ENCODE results near the gene ZBTB20. TPM values are rescaled to one million over a fixed set of nuclear protein-coding genes. Genes with fewer than 3 reads are reported as not detected.
"Not testable (repeated sequence)": the region's sequence is repeated elsewhere in the genome, so short reads cannot be mapped to it uniquely, and the experiment has no call there.

ZBTB20 gene
- total RNA-seq, 1 donor from 2014 or later, result 3.9 TPM

DNA sequence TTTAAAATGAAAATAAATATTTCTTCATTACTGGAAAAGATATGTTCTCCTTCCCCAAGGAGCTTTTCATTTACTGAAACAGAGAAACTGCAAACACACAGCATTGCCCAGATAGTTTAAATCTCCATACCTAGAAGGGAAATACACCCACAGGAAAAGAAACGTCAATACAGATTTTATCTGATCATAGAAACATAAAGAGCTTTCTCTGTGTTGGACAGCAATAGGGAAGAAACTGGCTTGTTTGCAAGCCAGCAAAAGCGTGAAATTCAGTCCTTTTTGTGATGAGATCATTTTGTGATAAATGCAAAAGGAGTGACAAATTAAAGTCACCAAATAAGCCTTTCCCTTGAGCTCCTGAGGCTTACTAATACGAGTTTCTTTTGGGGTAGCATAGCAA is 455.2 kb downstream of the ZBTB20 start:
- no peak for FAIRE-seq
- Histone ChIP-seq H3K4me3 (ENCODE audit: low read depth, low read length) (no peak overlapping the region), H3K27me3 (ENCODE audit: control insufficient read depth, insufficient read depth, low read length) (no peaks in the 10 kb centered on the region), H3K36me3 (ENCODE audit: control insufficient read depth, insufficient read depth, low read length) (no peaks in the 10 kb centered on the region)
- TF ChIP-seq, protein P1, sequence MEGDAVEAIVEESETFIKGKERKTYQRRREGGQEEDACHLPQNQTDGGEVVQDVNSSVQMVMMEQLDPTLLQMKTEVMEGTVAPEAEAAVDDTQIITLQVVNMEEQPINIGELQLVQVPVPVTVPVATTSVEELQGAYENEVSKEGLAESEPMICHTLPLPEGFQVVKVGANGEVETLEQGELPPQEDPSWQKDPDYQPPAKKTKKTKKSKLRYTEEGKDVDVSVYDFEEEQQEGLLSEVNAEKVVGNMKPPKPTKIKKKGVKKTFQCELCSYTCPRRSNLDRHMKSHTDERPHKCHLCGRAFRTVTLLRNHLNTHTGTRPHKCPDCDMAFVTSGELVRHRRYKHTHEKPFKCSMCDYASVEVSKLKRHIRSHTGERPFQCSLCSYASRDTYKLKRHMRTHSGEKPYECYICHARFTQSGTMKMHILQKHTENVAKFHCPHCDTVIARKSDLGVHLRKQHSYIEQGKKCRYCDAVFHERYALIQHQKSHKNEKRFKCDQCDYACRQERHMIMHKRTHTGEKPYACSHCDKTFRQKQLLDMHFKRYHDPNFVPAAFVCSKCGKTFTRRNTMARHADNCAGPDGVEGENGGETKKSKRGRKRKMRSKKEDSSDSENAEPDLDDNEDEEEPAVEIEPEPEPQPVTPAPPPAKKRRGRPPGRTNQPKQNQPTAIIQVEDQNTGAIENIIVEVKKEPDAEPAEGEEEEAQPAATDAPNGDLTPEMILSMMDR (IDR thresholded peaks at IDR 0.05; ENCODE audit: insufficient read depth, low read length, severe bottlenecking), result no peak
- no peak for DNase-seq (ENCODE audit: low read depth)

DNA sequence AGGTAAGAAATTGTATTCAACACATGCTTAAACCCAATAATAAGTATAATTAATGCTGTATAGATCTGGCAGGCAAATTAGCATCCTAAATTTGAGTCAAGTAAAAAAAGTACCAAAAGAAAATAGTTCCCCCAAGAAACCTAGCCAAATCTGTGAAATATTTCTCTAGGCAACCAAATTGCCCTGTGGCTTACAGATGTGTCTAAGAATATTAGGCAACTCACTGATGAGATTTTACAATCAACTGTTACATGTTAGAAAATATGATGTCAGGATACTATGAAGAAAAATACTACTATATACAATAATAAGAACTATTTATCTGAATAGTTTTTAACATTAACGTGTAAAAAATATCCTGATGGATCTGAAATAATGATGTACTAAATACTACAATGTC is 456.2 kb downstream of the ZBTB20 start:
- Histone ChIP-seq H3K27me3 (ENCODE audit: control insufficient read depth, insufficient read depth, low read length) (no peaks in the 10 kb centered on the region), H3K36me3 (ENCODE audit: control insufficient read depth, insufficient read depth, low read length) (no peaks in the 10 kb centered on the region), H3K4me3 (ENCODE audit: low read depth, low read length) (no peak overlapping the region)
- TF ChIP-seq, protein P1 (IDR thresholded peaks at IDR 0.05; ENCODE audit: insufficient read depth, low read length, severe bottlenecking), result no peak
- DNase-seq (ENCODE audit: low read depth) (no peak), FAIRE-seq (no peak)

DNA sequence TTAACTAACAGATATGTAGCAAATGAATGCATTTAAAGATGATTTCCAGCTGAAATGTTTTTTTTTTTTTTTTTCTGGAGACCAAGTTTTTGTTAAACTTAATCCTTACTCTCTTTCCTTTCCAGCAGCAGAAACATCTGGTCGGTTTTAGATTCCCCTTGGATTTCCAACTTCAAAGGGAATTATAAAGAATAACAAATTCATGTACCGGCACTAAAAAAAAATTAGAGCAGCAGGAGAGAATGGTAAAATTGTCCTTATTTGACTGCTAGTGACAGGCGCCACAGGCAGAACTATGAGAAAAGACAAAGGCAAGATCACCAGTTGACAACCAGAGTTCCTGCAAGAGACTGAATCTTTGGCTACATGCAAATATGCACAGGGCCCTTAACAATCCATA is 459.9 kb downstream of the ZBTB20 start:
- FAIRE-seq (no peak), DNase-seq (ENCODE audit: low read depth) (no peak)
- Histone ChIP-seq H3K4me3 (ENCODE audit: low read depth, low read length) (no peak overlapping the region), H3K36me3 (ENCODE audit: control insufficient read depth, insufficient read depth, low read length) (no peaks in the 10 kb centered on the region), H3K27me3 (ENCODE audit: control insufficient read depth, insufficient read depth, low read length) (no peaks in the 10 kb centered on the region)
- TF ChIP-seq, protein P1 (IDR thresholded peaks at IDR 0.05; ENCODE audit: insufficient read depth, low read length, severe bottlenecking), result no peak

DNA sequence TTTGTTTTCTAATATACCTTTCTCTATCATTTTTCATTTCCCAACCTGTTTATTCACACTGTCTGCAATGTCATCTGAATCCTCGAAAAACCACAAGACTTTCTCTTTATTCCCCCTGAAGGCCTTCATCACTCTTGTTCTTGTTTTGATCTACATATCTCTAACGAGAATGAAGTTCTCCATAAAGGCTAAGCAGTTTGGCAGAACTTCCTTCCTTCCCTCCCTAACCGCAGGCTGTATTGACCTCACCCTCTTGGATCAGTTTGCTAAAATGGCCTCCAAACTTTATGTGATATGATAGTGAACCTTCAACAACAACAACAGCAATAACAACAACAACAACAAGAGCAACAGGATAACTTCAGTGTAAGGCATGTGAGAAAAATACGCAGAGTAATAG is 460.5 kb downstream of the ZBTB20 start:
- FAIRE-seq, result no peak
- TF ChIP-seq, protein P1 (IDR thresholded peaks at IDR 0.05; ENCODE audit: insufficient read depth, low read length, severe bottlenecking), result no peak
- Histone ChIP-seq H3K36me3 (ENCODE audit: control insufficient read depth, insufficient read depth, low read length) (no peaks in the 10 kb centered on the region), H3K4me3 (ENCODE audit: low read depth, low read length) (no peak overlapping the region), H3K27me3 (ENCODE audit: control insufficient read depth, insufficient read depth, low read length) (no peaks in the 10 kb centered on the region)
- DNase-seq (ENCODE audit: low read depth), result no peak

DNA sequence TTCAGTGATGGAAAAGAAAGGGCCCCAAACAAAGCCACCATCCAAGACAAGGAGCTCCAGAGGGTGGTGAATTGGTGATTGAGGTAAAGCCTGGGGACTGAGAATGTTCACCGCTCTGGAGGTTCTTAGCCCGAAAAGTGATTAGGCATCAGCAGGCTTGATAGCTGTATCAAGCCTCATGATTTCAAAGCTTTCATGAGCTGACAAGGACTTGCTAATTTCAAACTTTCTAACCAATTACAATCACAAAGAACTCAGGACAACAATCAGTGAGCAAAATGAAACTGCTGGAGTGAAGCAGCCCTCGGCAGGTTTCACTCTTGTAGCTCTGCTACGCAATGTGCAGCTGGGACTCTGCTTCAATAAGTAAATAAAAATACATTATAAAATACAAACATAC is 461.9 kb downstream of the ZBTB20 start:
- TF ChIP-seq, protein P1 (IDR thresholded peaks at IDR 0.05; ENCODE audit: insufficient read depth, low read length, severe bottlenecking), result no peak
- no peak overlapping the region for H3K4me3 ChIP-seq (ENCODE audit: low read depth, low read length)
- no peak for DNase-seq (ENCODE audit: low read depth)

DNA sequence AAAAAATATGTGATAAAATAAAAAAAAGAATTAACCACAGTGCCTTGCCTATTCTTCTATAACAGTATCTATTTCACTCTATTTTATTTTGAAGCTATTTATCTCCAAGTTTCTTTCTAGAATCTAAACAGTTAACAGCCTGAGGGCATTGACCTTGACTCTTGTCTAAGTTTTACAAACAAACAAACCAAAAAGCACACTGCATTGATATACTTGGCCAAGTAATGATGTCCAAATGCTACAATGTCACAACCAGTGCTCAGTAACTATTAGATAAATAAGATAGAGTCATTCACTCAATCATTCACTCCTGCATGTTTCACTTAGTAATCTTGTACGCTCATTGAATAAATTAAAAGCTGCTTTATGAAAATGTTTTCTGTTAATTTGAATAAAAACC is 466.8 kb downstream of the ZBTB20 start:
- DNase-seq (ENCODE audit: low read depth), result no peak
- Histone ChIP-seq H3K4me3 (ENCODE audit: low read depth, low read length) (no peak overlapping the region), H3K36me3 (ENCODE audit: control insufficient read depth, insufficient read depth, low read length) (no peaks in the 10 kb centered on the region), H3K27me3 (ENCODE audit: control insufficient read depth, insufficient read depth, low read length) (no peaks in the 10 kb centered on the region)
- TF ChIP-seq, protein P1 (IDR thresholded peaks at IDR 0.05; ENCODE audit: insufficient read depth, low read length, severe bottlenecking), result no peak
- FAIRE-seq, result no peak

More for the DNA sequence above, 461.9 kb downstream of the ZBTB20 start:
- Histone ChIP-seq H3K36me3 (ENCODE audit: control insufficient read depth, insufficient read depth, low read length) (no peaks in the 10 kb centered on the region), H3K27me3 (ENCODE audit: control insufficient read depth, insufficient read depth, low read length) (no peaks in the 10 kb centered on the region)
- FAIRE-seq, result no peak

DNA sequence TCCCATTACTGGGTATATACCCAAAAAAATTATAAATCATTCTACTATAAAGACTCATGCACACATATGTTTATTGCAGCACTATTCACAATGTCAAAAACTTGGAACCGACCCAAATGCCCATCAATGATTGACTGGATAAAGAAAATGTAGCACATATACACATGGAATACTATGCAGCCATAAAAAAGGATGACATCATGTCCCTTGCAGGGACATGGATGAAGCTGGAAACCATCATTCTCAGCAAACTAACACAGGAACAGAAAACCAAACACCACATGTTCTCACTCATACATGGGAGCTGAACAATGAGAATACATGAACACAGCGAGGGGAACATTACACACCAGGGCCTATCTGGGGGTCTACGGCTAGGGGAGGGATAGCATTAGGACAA is 467.3 kb downstream of the ZBTB20 start:
- not testable (repeated sequence) for DNase-seq (ENCODE audit: low read depth); FAIRE-seq; H3K36me3 ChIP-seq (ENCODE audit: control insufficient read depth, insufficient read depth, low read length); H3K27me3 ChIP-seq (ENCODE audit: control insufficient read depth, insufficient read depth, low read length); H3K4me3 ChIP-seq (ENCODE audit: low read depth, low read length)
